ENCODE results near the gene BCL2L15.

BCL2L15 gene

GRCh38 chr1:113929750-113930498 is 42.5 kb upstream of the BCL2L15 start (continued):
- TF ChIP-seq ZNF169 (tag by site-specific recombination; IDR thresholded peaks at IDR 0.05) (no peak), ZNF501 (tag by site-specific recombination; IDR thresholded peaks at IDR 0.05) (peak; percentile 45; the same call in 1 of the 2 replicates), KLF8 (tag by site-specific recombination; IDR thresholded peaks at IDR 0.05) (0 out of 2 replicates have a peak, but pooled peaks have one; percentile 28), ZEB2 (tag by site-specific recombination; IDR thresholded peaks at IDR 0.05) (peak; percentile 52; the same call in 1 of the 2 replicates)

- ChIA-PET CTCF (interaction anchor here (0.8 to 2.1 kb wide), 4 partner anchors 23 to 29 kb away, joined by 3 to 8 read pairs (median 4); partner anchors contain the start of gene AP4B1), POLR2A (interaction anchor here (0.5 to 5.3 kb wide), 14 partner anchors 9 to 170 kb away, joined by 3 to 84 read pairs (median 4); partner anchors contain the start of genes AP4B1, DCLRE1B, PHTF1 and RSBN1)
- Histone ChIP-seq H3K9me3 (ENCODE audit: control insufficient read depth, insufficient read depth, low read depth, low read length) (no peaks in the 10 kb centered on the region), H3K4me3 (ENCODE audit: low read depth, low read length) (peak within 1 kb of the TSS; percentile 96), H3K27ac (ENCODE audit: extremely low read depth, low read depth, low read length) (peak within 1 kb of the TSS; percentile 75), H3K36me3 (ENCODE audit: control insufficient read depth in 2 of 2, insufficient read depth in 1 of 2, low read length in 2 of 2) (no peaks in the 10 kb centered on the region), H3K4me1 (ENCODE audit: control insufficient read depth, insufficient read depth, low read length) (peaks cover 3% of the 10 kb centered on the region)
- TF ChIP-seq ZNF148 (tag by site-specific recombination; IDR thresholded peaks at IDR 0.05; ENCODE audit: borderline replicate concordance) = no peak
- TF ChIP-seq ZNF600 (tag by site-specific recombination; IDR thresholded peaks at IDR 0.05) = peak; percentile 91
- peak; percentile 96 for TF ChIP-seq SP2 (tag by site-specific recombination; IDR thresholded peaks at IDR 0.05)
- TF ChIP-seq, protein P1, sequence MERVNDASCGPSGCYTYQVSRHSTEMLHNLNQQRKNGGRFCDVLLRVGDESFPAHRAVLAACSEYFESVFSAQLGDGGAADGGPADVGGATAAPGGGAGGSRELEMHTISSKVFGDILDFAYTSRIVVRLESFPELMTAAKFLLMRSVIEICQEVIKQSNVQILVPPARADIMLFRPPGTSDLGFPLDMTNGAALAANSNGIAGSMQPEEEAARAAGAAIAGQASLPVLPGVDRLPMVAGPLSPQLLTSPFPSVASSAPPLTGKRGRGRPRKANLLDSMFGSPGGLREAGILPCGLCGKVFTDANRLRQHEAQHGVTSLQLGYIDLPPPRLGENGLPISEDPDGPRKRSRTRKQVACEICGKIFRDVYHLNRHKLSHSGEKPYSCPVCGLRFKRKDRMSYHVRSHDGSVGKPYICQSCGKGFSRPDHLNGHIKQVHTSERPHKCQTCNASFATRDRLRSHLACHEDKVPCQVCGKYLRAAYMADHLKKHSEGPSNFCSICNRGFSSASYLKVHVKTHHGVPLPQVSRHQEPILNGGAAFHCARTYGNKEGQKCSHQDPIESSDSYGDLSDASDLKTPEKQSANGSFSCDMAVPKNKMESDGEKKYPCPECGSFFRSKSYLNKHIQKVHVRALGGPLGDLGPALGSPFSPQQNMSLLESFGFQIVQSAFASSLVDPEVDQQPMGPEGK (tag by site-specific recombination; IDR thresholded peaks at IDR 0.05) = peak; percentile 83
- no peak for TF ChIP-seq ZNF248 (tag by site-specific recombination; IDR thresholded peaks at IDR 0.05)
- TF ChIP-seq OSR2 (tag by site-specific recombination; IDR thresholded peaks at IDR 0.05) = peak; percentile 76
- peak; percentile 78 for TF ChIP-seq ZNF398 (tag by site-specific recombination; IDR thresholded peaks at IDR 0.05)
- TF ChIP-seq ZFP41 (tag by site-specific recombination; IDR thresholded peaks at IDR 0.05; ENCODE audit: borderline replicate concordance) = no peak
- TF ChIP-seq ZNF280D (tag by site-specific recombination; IDR thresholded peaks at IDR 0.05) = no peak
- no peak for TF ChIP-seq ZNF510 (tag by site-specific recombination; IDR thresholded peaks at IDR 0.05; ENCODE audit: insufficient replicate concordance)
- TF ChIP-seq, protein P2, sequence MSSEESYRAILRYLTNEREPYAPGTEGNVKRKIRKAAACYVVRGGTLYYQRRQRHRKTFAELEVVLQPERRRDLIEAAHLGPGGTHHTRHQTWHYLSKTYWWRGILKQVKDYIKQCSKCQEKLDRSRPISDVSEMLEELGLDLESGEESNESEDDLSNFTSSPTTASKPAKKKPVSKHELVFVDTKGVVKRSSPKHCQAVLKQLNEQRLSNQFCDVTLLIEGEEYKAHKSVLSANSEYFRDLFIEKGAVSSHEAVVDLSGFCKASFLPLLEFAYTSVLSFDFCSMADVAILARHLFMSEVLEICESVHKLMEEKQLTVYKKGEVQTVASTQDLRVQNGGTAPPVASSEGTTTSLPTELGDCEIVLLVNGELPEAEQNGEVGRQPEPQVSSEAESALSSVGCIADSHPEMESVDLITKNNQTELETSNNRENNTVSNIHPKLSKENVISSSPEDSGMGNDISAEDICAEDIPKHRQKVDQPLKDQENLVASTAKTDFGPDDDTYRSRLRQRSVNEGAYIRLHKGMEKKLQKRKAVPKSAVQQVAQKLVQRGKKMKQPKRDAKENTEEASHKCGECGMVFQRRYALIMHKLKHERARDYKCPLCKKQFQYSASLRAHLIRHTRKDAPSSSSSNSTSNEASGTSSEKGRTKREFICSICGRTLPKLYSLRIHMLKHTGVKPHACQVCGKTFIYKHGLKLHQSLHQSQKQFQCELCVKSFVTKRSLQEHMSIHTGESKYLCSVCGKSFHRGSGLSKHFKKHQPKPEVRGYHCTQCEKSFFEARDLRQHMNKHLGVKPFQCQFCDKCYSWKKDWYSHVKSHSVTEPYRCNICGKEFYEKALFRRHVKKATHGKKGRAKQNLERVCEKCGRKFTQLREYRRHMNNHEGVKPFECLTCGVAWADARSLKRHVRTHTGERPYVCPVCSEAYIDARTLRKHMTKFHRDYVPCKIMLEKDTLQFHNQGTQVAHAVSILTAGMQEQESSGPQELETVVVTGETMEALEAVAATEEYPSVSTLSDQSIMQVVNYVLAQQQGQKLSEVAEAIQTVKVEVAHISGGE (tag by site-specific recombination; conservative IDR thresholded peaks at IDR 0.05; ENCODE audit: low read depth) = peak; percentile 92
- TF ChIP-seq ZFP3 (tag by site-specific recombination; IDR thresholded peaks at IDR 0.05; ENCODE audit: low read depth) = no peak
- no peak for TF ChIP-seq ZNF514 (tag by site-specific recombination; IDR thresholded peaks at IDR 0.05)
- TF ChIP-seq ZNF174 (tag by site-specific recombination; IDR thresholded peaks at IDR 0.05) = no peak
- no peak for TF ChIP-seq ZNF155 (tag by site-specific recombination; IDR thresholded peaks at IDR 0.05)
Measured at GRCh38 chr1:113928941-113929749, 41.8 kb upstream of the BCL2L15 start, which contains the start of gene HIPK1. Gene HIPK1, plus strand, starts transcription at chr1:113929324.
